Measurements from ENCODE around the gene POU2F1.

DNA sequence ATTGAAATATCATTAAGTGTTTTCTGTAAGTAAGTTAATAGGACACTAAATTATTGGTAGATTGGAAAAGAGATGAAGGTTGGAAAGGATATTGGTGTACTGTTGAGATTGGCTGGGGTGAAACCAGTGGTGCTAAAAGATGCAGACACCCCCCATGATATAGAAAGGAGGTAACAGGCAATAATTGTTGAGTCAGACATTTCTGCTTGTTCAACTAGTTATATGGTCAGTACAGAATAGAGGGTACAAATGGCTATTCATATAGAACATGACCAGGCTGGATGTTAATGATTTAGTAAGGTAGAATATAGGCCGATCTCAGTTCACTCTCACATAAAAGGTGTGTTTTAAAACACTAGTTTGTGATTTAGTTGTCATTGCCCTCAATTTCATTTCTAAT, 104.5 kb downstream of the POU2F1 start:
- TF ChIP-seq ELF1 (IDR thresholded peaks at IDR 0.05; ENCODE audit: borderline replicate concordance, low read depth) (no peak), RAD21 (IDR thresholded peaks at IDR 0.05; ENCODE audit: low read depth) (no peak), POLR2AphosphoS5 (IDR thresholded peaks at IDR 0.05; ENCODE audit: low read depth, low read length) (no peak), YY1 (IDR thresholded peaks at IDR 0.05; ENCODE audit: extremely low read depth, insufficient replicate concordance, low read depth, low read length) (no peak), SIN3A (IDR thresholded peaks at IDR 0.05; ENCODE audit: low read depth) (no peak), CBX3 (IDR thresholded peaks at IDR 0.05; ENCODE audit: low read depth) (no peak), JUND (IDR thresholded peaks at IDR 0.05) (no peak), EGR1 (IDR thresholded peaks at IDR 0.05; ENCODE audit: low read depth) (no peak), MAX (IDR thresholded peaks at IDR 0.05) (no peak), ZNF274 (IDR thresholded peaks at IDR 0.05; ENCODE audit: low read depth, low read length) (no peak), POLR2A (IDR thresholded peaks at IDR 0.05; ENCODE audit: borderline replicate concordance, extremely low read depth, insufficient read depth, insufficient read length) (no peak), EZH2 (IDR thresholded peaks at IDR 0.05) (no peak)
- TF ChIP-seq, protein P1, sequence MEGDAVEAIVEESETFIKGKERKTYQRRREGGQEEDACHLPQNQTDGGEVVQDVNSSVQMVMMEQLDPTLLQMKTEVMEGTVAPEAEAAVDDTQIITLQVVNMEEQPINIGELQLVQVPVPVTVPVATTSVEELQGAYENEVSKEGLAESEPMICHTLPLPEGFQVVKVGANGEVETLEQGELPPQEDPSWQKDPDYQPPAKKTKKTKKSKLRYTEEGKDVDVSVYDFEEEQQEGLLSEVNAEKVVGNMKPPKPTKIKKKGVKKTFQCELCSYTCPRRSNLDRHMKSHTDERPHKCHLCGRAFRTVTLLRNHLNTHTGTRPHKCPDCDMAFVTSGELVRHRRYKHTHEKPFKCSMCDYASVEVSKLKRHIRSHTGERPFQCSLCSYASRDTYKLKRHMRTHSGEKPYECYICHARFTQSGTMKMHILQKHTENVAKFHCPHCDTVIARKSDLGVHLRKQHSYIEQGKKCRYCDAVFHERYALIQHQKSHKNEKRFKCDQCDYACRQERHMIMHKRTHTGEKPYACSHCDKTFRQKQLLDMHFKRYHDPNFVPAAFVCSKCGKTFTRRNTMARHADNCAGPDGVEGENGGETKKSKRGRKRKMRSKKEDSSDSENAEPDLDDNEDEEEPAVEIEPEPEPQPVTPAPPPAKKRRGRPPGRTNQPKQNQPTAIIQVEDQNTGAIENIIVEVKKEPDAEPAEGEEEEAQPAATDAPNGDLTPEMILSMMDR (IDR thresholded peaks at IDR 0.05 in 2 of 3, conservative IDR thresholded peaks at IDR 0.05 in 1 of 3; ENCODE audit: borderline replicate concordance in 1 of 3, insufficient read depth in 1 of 3, low read depth in 2 of 3, low read length in 2 of 3) = no peak

All from HCT116 (cell line).